HCT116 (cell line): ENCODE data around the gene PEAK1. TPM values are rescaled to one million over a fixed set of nuclear protein-coding genes. Genes with fewer than 3 reads are reported as not detected.

Experiments used
- ATAC-seq: fragments of 200-7000 bp; cut with Tn5 transposase; 2 replicates; pipeline ENCODE4 v1.9.1; 2020; ENCODE audit warnings: mild to moderate bottlenecking, moderate library complexity
- BruUV-seq: library from RNA; stranded (reverse); fragments of 400-500 nt; replicated peaks from 2 replicates; lab custom pipeline; 2021; lab: Mats Ljungman, UMichigan
- CTCF ChIA-PET: fragments of 300-600 bp; sonication (Branson Sonifier 250); formaldehyde crosslinking; loops from one replicate; lab custom pipeline; 2021; ENCODE audit warnings: antibody characterized with exemption; lab: Charles Lee
- POLR2A ChIA-PET: fragments of 300-600, 350-600 bp; sonication (Branson Sonifier 250); formaldehyde crosslinking; loops from one replicate; lab custom pipeline; 2021; ENCODE audit warnings: antibody characterized with exemption; lab: Charles Lee
- RAD21 ChIA-PET, 2 experiments: fragments of 300-600 bp; sonication (Branson Sonifier 250); formaldehyde crosslinking; loops; one replicate each; lab custom pipeline; 2023; ENCODE audit warnings: low total read pairs in 2 of 2; ENCODE audit not compliant: uncharacterized antibody in 2 of 2, unreplicated experiment in 2 of 2, low non-redundant PET in 1 of 2; lab: Charles Lee
- DNase-seq: peaks from one replicate; pipeline ENCODE4 v3.0.0-alpha.2; 2010; ENCODE audit warnings: low read depth, low spot score
- H2AFZ ChIP-seq: fragments of 200-600 bp; shearing (Covaris generic), sonication (generic); 2 replicates; pipeline ENCODE4 v1.6.1; 2017; ENCODE audit warnings: low read depth, mixed run types, mixed read lengths, antibody characterized with exemption, low read length; ENCODE audit not compliant: poor library complexity, severe bottlenecking
- H3K27ac ChIP-seq: 2 replicates; pipeline ENCODE4 v1.5.1; 2012; ENCODE audit warnings: low read depth, low read length
- H3K27me3 ChIP-seq: fragments of 200-600 bp; sonication (generic); 2 replicates; pipeline ENCODE4 v1.6.1; 2016; ENCODE audit warnings: mixed run types, low read length, mixed read lengths; ENCODE audit not compliant: insufficient read depth
- H3K36me3 ChIP-seq, 2 experiments: fragments of 200-500 bp in 1 of 2; fragments of 200-600 bp in 1 of 2; sonication (Bioruptor generic) in 1 of 2; sonication (generic) in 1 of 2; 2 replicates each; pipeline versions ENCODE4 v1.5.1 to v1.6.1; 2014 to 2016; ENCODE audit warnings: low read length in 2 of 2, inconsistent platforms in 1 of 2, mixed read lengths in 1 of 2, mixed run types in 1 of 2; ENCODE audit not compliant: insufficient read depth in 2 of 2, control insufficient read depth in 1 of 2
- H3K4me1 ChIP-seq, 2 experiments: fragments of 200-600 bp in 1 of 2; sonication (generic) in 1 of 2; 2 replicates each; pipeline versions ENCODE4 v1.5.1 to v1.6.1; 2012 to 2017; ENCODE audit warnings: low read length in 2 of 2, inconsistent platforms in 1 of 2, mild to moderate bottlenecking in 1 of 2, mixed read lengths in 1 of 2, mixed run types in 1 of 2, moderate library complexity in 1 of 2; ENCODE audit not compliant: insufficient read depth in 2 of 2, control insufficient read depth in 1 of 2
- H3K4me2 ChIP-seq: fragments of 200-600 bp; sonication (generic); 2 replicates; pipeline ENCODE4 v1.6.1; 2017; ENCODE audit warnings: mixed run types, low read length, mixed read lengths
- H3K4me3 ChIP-seq, 2 experiments: fragments of 200-600 bp in 1 of 2; sonication (generic) in 1 of 2; replicated peaks in 1 of 2; 2 replicates each; pipeline ENCODE4 v1.5.1; 2011 to 2016; ENCODE audit warnings: low read length in 2 of 2, control low read depth in 1 of 2, low read depth in 1 of 2, mild to moderate bottlenecking in 1 of 2, mixed read lengths in 1 of 2, mixed run types in 1 of 2
- H3K79me2 ChIP-seq: fragments of 200-600 bp; sonication (generic); 2 replicates; pipeline ENCODE4 v1.6.1; 2017; ENCODE audit warnings: mild to moderate bottlenecking, mixed run types, low read length, moderate library complexity, mixed read lengths; ENCODE audit not compliant: insufficient read depth
- H3K9ac ChIP-seq: fragments of 200-600 bp; sonication (generic); 2 replicates; pipeline ENCODE4 v1.6.1; 2016; ENCODE audit warnings: low read length, mixed read lengths
- H3K9me2 ChIP-seq: fragments of 200-600 bp; sonication (generic), shearing (Covaris generic); 2 replicates; pipeline ENCODE4 v1.6.1; 2017; ENCODE audit warnings: mixed run types, mild to moderate bottlenecking, moderate library complexity; ENCODE audit not compliant: insufficient read depth
- H3K9me3 ChIP-seq, 2 experiments: fragments of 200-500 bp in 1 of 2; fragments of 200-600 bp in 1 of 2; sonication (Bioruptor generic) in 1 of 2; sonication (generic) in 1 of 2; 2 replicates each; pipeline ENCODE4 v1.6.1; 2014 to 2017; ENCODE audit warnings: low read length in 2 of 2, mixed read lengths in 2 of 2, inconsistent platforms in 1 of 2, low read depth in 1 of 2, mild to moderate bottlenecking in 1 of 2, mixed run types in 1 of 2, moderate library complexity in 1 of 2; ENCODE audit not compliant: control insufficient read depth in 1 of 2, insufficient read depth in 1 of 2
- H4K20me1 ChIP-seq: fragments of 200-600 bp; sonication (generic), shearing (Covaris generic); 2 replicates; pipeline ENCODE4 v1.6.1; 2017; ENCODE audit warnings: mixed run types, mild to moderate bottlenecking, moderate library complexity; ENCODE audit not compliant: insufficient read depth
- CBX3 ChIP-seq: IDR thresholded peaks from 2 replicates; pipeline ENCODE4 v1.6.1; 2012; ENCODE audit warnings: low read depth
- CEBPB ChIP-seq: IDR thresholded peaks from 2 replicates; pipeline ENCODE4 v1.6.1; 2012; ENCODE audit warnings: low read depth
- EGR1 ChIP-seq: IDR thresholded peaks from 2 replicates; pipeline ENCODE4 v1.6.1; 2012; ENCODE audit warnings: low read depth
- EZH2phosphoT487 ChIP-seq: fragments of 200-600 bp; IDR thresholded peaks from 2 replicates; pipeline ENCODE4 v1.6.1; 2018; ENCODE audit warnings: antibody characterized with exemption, borderline replicate concordance
- JUND ChIP-seq: IDR thresholded peaks from 2 replicates; pipeline ENCODE4 v1.6.1; 2012
- MAX ChIP-seq: IDR thresholded peaks from 2 replicates; pipeline ENCODE4 v1.6.1; 2012
- RAD21 ChIP-seq: IDR thresholded peaks from 2 replicates; pipeline ENCODE4 v1.6.1; 2012; ENCODE audit warnings: low read depth, mild to moderate bottlenecking
- SP1 ChIP-seq: IDR thresholded peaks from 2 replicates; pipeline ENCODE4 v1.6.1; 2012; ENCODE audit warnings: low read depth
- SRF ChIP-seq: IDR thresholded peaks from 2 replicates; pipeline ENCODE4 v1.6.1; 2012; ENCODE audit warnings: low read depth
- ZFX ChIP-seq: fragments of 450-650 bp; IDR thresholded peaks from 2 replicates; pipeline ENCODE4 v1.6.1; 2017
- intact Hi-C: fragments of 100-400 bp; cut with micrococcal nuclease; formaldehyde crosslinking; loops from 2 replicates; pipeline ENCODE4 v1.10.0; 2022
- total RNA-seq: library from RNA; stranded (reverse); gene quantifications from one replicate; pipeline ENCODE4 v1.2.1, GENCODE V29; 2021; ENCODE audit not compliant: unreplicated experiment
- TF ChIP-seq, protein P1 (sequence below): IDR thresholded peaks from 2 replicates; pipeline ENCODE4 v1.6.1; 2011; ENCODE audit warnings: mild to moderate bottlenecking, low read length, moderate library complexity; ENCODE audit not compliant: insufficient replicate concordance; ENCODE audit errors: extremely low read depth
- TF ChIP-seq, protein P2 (sequence below): IDR thresholded peaks from 2 replicates; pipeline ENCODE4 v1.6.1; 2012
- TF ChIP-seq, protein P3 (sequence below), 3 experiments: fragments of 200-600 bp in 1 of 3; sonication (generic) in 1 of 3; IDR thresholded peaks in 2 of 3; conservative IDR thresholded peaks in 1 of 3; 2 replicates each; pipeline ENCODE4 v1.5.1; 2012 to 2017; ENCODE audit warnings: low read depth in 2 of 3, low read length in 2 of 3, antibody characterized with exemption in 1 of 3, borderline replicate concordance in 1 of 3, control low read depth in 1 of 3, mild to moderate bottlenecking in 1 of 3, mixed read lengths in 1 of 3, mixed run types in 1 of 3, moderate library complexity in 1 of 3; ENCODE audit not compliant: insufficient read depth in 1 of 3

The PEAK1 gene
- total RNA-seq, 1 experiment from 2014 or later: 23.4 TPM

DNA sequence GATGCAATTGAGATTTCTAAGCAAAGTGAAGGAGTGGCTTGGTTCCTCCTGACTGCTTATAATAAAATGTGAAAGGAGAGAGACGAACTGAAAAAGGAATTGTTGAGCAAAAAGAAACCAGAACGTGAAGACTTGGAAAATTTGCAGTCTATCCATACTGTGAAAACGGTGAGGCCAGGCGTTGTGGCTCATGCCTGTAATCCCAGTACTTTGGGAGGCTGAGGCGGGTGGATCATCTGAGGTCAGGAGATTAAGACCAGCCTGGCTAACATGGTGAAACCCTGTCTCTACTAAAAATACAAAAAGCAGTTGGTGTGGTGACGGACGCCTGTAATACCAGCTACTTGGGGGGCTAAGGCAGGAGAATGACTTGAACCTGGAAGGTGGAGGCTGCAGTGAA is 292.3 kb downstream of the PEAK1 start:
- no peak for ATAC-seq
- no peak overlapping the region for H3K4me3 ChIP-seq
- H3K36me3 ChIP-seq: no peaks in the 10 kb centered on the region
- no peaks in the 10 kb centered on the region for H3K27me3 ChIP-seq
- TF ChIP-seq MAX (no peak), SP1 (no peak), CBX3 (no peak), EZH2phosphoT487 (no peak)
- TF ChIP-seq, protein P1, sequence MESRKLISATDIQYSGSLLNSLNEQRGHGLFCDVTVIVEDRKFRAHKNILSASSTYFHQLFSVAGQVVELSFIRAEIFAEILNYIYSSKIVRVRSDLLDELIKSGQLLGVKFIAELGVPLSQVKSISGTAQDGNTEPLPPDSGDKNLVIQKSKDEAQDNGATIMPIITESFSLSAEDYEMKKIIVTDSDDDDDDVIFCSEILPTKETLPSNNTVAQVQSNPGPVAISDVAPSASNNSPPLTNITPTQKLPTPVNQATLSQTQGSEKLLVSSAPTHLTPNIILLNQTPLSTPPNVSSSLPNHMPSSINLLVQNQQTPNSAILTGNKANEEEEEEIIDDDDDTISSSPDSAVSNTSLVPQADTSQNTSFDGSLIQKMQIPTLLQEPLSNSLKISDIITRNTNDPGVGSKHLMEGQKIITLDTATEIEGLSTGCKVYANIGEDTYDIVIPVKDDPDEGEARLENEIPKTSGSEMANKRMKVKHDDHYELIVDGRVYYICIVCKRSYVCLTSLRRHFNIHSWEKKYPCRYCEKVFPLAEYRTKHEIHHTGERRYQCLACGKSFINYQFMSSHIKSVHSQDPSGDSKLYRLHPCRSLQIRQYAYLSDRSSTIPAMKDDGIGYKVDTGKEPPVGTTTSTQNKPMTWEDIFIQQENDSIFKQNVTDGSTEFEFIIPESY: no peak
- H3K4me1 ChIP-seq: no peaks in the 10 kb centered on the region
- RAD21 ChIA-PET: no interaction called here
- intact Hi-C loops: no loop called here
- H3K4me2 ChIP-seq: no peak overlapping the region
- H4K20me1 ChIP-seq: no peaks in the 10 kb centered on the region
- no peak overlapping the region for H3K27ac ChIP-seq
- H3K9me2 ChIP-seq: no peaks in the 10 kb centered on the region
- DNase-seq: no peak
- no peak overlapping the region for H2AFZ ChIP-seq
- POLR2A ChIA-PET: no interaction called here
- H3K9me3 ChIP-seq: no peaks in the 10 kb centered on the region
- BruUV-seq: no TSS peak
- H3K9ac ChIP-seq: no peak overlapping the region
- no peaks in the 10 kb centered on the region for H3K79me2 ChIP-seq
- CTCF ChIA-PET: interaction anchor here (0.9 kb wide), 1 partner anchor 8 kb away, joined by 4 read pairs; no protein-coding TSS in a partner anchor

- Histone ChIP-seq H4K20me1 (no peaks in the 10 kb centered on the region), H2AFZ (no peak overlapping the region), H3K9me2 (no peaks in the 10 kb centered on the region), H3K9ac (no peak overlapping the region), H3K79me2 (no peaks in the 10 kb centered on the region), H3K36me3 (no peaks in the 10 kb centered on the region), H3K27ac (no peak overlapping the region), H3K27me3 (no peaks in the 10 kb centered on the region), H3K9me3 (no peaks in the 10 kb centered on the region), H3K4me1 (no peaks in the 10 kb centered on the region), H3K4me3 (no peak overlapping the region), H3K4me2 (no peak overlapping the region)
- no TSS peak for BruUV-seq
- DNase-seq (no peak), ATAC-seq (no peak)
- POLR2A ChIA-PET: no interaction called here
- intact Hi-C loops: no loop called here
- CTCF ChIA-PET: interaction anchor here (1.1 to 1.3 kb wide), 2 partner anchors 9 to 417 kb away, joined by 3 to 4 read pairs; no protein-coding TSS in a partner anchor
- RAD21 ChIA-PET: no interaction called here
- TF ChIP-seq CBX3: no peak
- TF ChIP-seq, protein P2, sequence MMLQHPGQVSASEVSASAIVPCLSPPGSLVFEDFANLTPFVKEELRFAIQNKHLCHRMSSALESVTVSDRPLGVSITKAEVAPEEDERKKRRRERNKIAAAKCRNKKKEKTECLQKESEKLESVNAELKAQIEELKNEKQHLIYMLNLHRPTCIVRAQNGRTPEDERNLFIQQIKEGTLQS: no peak
- TF ChIP-seq SRF: no peak
- TF ChIP-seq CEBPB: no peak
- TF ChIP-seq RAD21: no peak
- TF ChIP-seq EZH2phosphoT487: no peak
- TF ChIP-seq EGR1: no peak
- TF ChIP-seq ZFX: no peak
- TF ChIP-seq MAX: no peak
- TF ChIP-seq, protein P3, sequence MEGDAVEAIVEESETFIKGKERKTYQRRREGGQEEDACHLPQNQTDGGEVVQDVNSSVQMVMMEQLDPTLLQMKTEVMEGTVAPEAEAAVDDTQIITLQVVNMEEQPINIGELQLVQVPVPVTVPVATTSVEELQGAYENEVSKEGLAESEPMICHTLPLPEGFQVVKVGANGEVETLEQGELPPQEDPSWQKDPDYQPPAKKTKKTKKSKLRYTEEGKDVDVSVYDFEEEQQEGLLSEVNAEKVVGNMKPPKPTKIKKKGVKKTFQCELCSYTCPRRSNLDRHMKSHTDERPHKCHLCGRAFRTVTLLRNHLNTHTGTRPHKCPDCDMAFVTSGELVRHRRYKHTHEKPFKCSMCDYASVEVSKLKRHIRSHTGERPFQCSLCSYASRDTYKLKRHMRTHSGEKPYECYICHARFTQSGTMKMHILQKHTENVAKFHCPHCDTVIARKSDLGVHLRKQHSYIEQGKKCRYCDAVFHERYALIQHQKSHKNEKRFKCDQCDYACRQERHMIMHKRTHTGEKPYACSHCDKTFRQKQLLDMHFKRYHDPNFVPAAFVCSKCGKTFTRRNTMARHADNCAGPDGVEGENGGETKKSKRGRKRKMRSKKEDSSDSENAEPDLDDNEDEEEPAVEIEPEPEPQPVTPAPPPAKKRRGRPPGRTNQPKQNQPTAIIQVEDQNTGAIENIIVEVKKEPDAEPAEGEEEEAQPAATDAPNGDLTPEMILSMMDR (IDR thresholded peaks at IDR 0.05 in 2 of 3, conservative IDR thresholded peaks at IDR 0.05 in 1 of 3; ENCODE audit: borderline replicate concordance in 1 of 3, insufficient read depth in 1 of 3, low read depth in 2 of 3, low read length in 2 of 3): no peak
- no peak for TF ChIP-seq JUND
Measured at GRCh38 chr15:77126529-77127326, 293.2 kb downstream of the PEAK1 start.
